Frontal cortex (tissue), 4 donors: ENCODE measurements around the gene PPP1R13B. TPM values are rescaled to one million over a fixed set of nuclear protein-coding genes. Genes with fewer than 3 reads are reported as not detected.

Experiments used
- DNase-seq, 2 donors: peaks; one replicate each; pipeline ENCODE4 v3.0.0; 2012; ENCODE audit warnings: low spot score in 2 of 2
- FAIRE-seq: peaks from 2 replicates; lab custom pipeline; 2012; peaks lifted over from hg19 to GRCh38; lab: Jason Lieb, UNC
- total RNA-seq: library from RNA; depleted of rRNA; stranded (reverse); fragments of >200 nt; gene quantifications from one replicate; pipeline ENCODE4 v1.2.3, GENCODE V29; 2014
- donor health status: control.
- donor health status: control.
- donor health status: control.

The PPP1R13B gene
- total RNA-seq, 1 donor from 2014 or later, result 11.8 TPM

- DNase-seq (no peak), FAIRE-seq (no peak)
Measured at GRCh38 chr14:103725001-103725682, 122.2 kb downstream of the PPP1R13B start.

DNA sequence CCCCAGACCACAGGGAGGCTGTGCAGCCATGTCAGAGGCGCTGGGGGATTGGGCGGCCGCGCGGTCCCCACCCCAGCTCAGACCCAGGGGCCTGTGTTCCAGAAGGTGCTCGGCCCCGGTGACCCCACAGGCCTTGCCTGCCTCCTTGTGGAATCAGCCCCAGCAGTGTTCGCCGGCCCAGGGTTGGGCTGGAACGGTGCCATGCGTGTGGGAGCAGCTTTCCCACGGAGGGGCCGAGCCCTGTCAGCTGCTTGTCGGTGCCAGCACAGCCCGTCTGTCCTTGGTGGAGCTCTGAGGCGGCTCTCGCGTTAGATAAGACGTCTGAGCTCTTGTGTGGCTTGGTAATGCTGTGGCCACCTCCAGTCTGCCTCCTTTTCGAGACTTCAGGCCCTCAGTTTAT lies 123.3 kb downstream of the PPP1R13B start:
- FAIRE-seq (no peak), DNase-seq (peak in 1 of 2 donors; percentile 67)

DNA sequence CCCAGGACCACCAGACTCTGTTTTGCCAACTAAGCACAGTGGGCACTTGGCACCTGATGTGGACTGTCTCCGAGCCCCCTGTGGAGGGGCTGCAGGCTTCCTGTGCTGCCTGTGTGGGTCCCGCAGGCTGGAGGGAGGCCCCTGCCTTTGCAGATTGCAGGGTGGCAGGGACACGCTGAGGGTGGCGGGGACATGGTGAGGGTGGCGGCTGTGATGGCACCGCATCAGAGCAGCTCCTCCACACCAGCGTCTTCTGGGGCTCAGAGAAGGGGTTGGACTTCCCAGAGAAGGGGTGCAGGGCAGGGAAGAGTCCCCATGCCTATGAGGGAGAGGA lies 123.7 kb downstream of the PPP1R13B start:
- no peak for FAIRE-seq

DNA sequence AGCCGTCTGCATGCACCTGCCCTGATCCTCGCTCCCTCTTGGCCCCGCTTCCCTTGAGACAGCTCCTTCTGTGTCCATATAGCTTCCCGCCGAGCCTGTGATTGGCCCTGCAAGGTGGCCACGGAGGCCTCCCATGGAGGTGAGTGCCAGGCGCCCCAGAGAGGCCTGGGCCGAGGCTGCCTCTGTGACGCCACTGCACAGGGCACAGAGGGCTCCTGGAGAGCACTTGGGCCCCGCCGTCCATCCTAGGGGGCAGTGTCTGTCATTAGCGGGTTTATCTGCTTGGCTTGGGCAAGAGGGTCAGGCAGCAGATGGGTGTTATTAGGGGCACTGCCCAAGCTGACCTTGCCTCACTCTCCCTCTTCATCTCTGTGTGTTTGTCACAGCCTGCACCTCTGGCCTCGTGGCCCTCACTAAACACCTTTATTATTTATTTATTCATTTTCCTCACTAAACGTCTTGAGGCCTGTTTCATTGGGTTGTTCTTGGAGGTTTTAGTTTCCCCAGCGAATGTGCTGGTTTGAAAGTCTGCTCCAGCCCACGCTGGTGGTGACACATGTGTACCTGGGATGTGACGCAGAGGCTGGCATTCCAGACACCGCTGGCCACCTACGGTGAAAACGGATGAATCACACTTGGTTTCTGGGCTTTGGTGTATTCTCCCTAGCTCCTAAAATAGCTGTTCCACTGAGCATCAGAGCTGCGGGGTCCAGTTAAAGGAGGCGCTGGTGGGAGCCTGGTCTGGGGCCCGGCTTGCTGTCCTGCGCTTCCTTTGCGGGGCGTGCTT lies 125.8 kb downstream of the PPP1R13B start:
- no peak for DNase-seq
- no peak for FAIRE-seq

More for the DNA sequence above, 123.7 kb downstream of the PPP1R13B start:
- no peak for DNase-seq

DNA sequence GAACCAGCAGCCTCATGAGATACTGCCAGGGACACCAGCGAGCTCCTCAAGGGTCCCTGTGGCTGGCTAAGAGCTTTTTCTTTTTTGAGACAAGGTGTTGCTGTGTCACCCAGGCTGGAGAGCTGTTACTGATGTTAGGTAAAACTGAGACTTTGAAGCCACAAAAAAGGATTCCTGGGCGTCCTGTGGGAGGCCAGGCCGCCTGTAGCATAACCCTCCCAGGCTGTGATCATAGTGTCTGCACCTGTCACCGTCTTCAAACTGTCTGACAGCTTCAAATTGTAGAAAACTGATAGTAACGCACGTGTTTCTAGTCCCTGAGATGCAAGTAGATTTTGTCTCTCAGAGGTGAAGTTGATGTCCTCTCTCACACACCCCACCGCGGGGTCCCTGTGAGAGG lies 127.6 kb downstream of the PPP1R13B start:
- FAIRE-seq (no peak), DNase-seq (no peak)

DNA sequence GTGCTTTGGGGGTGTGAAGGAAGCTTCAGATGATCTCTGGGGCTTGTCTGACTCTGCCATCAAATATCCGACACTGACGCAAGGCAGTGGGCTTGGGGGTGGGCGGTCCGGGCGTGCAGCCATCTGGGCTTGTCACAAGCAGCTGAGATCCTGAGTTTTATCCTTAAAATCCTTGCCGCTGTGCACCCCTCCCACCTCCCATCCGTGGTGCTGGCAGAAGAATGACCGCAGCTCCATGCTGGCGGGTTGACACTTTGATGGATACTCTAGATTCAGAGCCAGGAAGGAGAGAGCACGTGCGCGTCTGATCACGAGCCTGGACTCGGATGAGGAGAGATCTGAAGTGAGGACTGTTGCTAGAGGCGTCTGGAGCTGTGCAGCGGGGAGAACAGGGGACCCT lies 128.8 kb downstream of the PPP1R13B start:
- no peak for FAIRE-seq
- no peak for DNase-seq

- DNase-seq, result no peak
- no peak for FAIRE-seq
Measured at GRCh38 chr14:103716899-103717411, 130.4 kb downstream of the PPP1R13B start.

DNA sequence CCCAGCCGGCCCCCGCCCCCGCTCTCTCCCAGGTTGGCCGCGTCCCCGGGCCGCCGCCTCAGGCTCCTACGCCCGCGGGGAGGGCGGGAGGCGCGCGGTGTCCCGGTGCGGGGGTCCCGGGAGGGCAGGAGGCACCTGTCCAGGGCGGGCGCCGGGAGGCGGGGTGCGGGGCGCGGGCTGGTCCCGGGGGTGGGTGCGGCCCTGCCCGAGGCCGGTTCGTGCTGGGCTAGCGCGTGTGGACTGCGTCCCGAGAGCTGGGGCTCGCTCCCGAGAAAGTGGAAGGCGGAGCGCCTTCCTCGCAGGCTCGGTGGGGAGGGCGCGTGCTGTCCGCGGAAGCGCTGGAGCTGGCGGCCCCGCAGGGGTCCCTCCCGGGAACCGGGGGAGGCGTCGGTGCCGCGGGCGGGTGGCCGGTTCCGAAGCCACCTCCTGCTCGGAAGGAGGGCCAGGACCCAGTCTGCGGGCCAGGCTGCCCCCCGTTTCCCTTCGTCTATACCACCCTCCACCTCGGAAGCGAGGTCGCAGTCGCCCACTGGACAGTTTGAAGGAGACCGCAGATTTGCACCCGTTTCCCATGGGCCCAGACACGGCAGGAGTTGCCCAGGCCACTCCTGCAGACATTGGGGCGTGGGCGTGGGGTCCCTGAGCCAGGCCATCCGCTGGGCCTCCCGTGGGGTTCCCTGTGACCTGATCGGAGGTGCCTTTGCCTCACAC lies 131.1 kb downstream of the PPP1R13B start:
- FAIRE-seq (no peak), DNase-seq (peak in 1 of 2 donors; percentile 58)

GRCh38 chr14:103715052-103716000 lies 132.0 kb downstream of the PPP1R13B start, which contains the start of the genes XRCC3 and ZFYVE21:
Gene XRCC3 (minus strand): TSS chr14:103715451. CDS start chr14:103711087, 4,364 bp downstream.
Gene ZFYVE21 (plus strand): TSS chr14:103715810. CDS start chr14:103715842, 32 bp downstream.
- DNase-seq, result peak; percentile 100
- FAIRE-seq, result peak; percentile 99

DNA sequence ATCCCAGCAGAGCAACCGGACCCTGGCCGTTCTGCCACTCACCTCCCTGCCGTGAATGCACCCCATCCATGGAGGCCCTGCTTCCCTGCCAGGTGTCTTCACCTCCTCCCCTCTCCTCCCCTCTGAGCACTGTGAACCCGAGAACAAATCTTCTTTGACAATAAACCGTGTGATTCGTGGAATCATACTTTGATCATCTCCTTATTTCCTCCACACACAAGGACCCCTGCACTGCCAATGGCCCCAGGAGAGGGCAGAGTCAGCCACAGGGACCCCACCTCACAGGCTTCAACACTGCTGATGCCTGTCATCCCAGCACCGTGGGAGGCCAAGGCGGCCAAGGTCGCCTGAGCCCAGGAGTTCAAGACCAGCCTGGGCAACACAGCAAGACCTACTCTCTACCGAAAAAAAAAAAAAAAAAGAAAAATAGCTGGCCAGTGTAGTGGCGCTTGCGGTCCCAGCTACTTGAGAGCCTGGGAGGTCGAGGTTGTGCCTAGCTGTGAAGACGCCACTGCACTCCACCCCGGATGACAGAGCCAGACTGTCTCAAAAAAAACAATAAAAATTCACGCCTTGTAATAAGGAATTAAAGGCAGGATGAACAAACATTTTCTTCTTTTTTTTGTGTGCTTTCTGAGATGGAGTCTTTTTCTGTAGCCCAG lies 133.2 kb downstream of the PPP1R13B start:
- no peak for FAIRE-seq

DNA sequence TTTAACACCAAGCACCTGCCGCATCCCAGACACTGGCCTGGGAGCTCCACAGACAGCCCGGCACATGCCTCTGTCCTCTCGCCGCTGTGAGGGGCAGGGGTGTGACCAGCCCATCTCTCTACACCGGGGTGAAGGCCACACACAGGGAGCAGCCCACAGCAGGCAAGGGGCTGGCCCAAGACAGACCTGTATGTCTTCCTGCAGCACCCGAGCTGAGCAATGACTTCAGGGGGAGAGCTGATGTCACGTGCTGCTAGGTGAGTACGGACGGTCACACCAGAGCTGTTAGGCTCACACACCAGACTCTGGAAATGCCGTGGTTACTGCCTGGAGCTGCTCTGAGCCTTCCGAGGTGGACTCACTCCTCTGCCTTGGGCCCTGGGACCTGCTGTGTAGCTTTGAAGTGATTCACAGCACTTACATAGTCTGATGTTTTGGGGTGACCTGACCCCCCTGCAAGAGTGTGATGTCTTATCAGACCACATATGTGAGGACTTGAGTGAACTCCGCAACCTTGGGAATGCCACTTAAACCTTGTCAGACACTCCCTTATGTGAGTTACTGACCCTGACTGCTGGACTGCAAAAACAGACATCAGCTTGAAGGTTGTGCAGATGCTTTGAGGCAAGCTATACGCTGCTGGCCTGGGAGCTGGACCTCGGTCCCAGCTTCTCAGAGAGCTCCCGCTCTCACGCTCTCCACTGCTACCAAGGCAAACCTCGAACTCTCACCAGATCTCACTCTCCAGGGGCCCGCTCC lies 133.9 kb downstream of the PPP1R13B start:
- DNase-seq (no peak), FAIRE-seq (no peak)

More for the DNA sequence above, 133.2 kb downstream of the PPP1R13B start:
- DNase-seq, result no peak

- FAIRE-seq (no peak), DNase-seq (no peak)
Measured at GRCh38 chr14:103712633-103713247, 134.6 kb downstream of the PPP1R13B start.

DNA sequence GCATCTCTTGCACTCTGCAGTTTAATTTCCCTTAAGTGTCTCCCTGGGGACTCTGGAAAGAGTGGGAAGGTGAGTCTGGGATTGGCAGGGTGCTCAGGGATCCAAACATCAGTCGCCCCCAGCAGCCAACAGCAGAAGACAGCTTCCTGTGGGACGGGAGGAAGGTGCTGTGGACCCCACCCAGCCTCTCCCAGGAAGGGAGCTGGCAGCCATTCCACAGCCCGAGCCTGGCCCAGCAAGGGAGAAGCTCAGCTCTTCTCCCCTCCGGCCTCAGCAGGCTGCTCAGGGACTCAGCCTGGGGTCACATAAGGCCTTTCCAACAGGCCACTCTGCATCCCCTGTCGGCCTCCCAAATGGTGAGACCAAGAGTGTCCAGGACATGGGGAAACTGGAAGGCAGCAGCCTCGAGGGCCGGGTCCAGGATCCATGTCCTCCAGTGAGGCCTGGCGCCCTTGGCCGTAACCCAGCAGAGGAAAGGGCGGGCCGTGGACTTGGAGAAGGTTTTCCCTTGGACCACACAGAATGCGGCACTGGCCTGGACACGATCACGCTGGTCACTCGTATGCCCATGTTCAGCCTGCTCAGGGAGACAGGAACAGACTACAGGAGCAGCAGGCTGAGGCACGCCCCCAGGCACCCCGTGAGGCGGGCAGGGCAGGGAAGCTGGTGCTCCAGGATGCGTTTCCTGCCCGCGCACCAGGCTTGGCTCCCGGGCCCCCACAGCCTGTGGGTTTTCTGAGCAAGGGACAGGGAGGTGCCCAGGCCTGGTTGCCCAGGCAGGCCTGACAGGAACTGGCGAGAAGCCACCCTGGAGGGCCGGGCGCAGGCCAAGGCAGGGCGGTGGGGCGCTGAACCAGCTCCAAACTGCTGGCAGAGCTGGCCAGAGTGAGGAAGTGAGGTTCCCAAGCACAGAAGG lies 135.6 kb downstream of the PPP1R13B start:
- FAIRE-seq (no peak), DNase-seq (no peak)

GRCh38 chr14:103710771-103711377 lies 136.5 kb downstream of the PPP1R13B start:
- FAIRE-seq (no peak), DNase-seq (no peak)

DNA sequence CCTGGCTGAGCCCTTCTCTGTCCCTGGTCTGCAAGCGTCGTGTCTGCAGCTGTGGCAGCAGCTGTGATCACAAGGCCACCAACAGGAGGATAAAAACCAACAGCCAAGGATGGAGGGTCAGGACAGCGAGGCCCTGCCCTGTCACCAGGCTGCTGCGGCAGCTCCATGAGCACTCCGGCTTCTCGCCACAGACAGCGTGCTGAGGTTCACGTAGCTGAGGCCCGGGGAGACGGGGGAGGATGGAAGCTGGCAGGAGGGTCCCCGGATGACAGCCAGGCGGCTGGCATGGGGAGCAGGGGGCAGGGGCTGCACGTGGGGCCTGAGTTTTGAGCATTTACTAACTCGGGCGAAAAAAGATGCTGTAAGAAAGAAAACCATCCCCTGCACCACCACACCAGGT lies 137.6 kb downstream of the PPP1R13B start:
- no peak for FAIRE-seq

GRCh38 chr14:103708750-103709187 lies 138.6 kb downstream of the PPP1R13B start:
- no peak for FAIRE-seq
- no peak for DNase-seq

More for the DNA sequence above, 137.6 kb downstream of the PPP1R13B start:
- no peak for DNase-seq
